Effector memory CD4-positive, alpha-beta T cell (primary cell): ENCODE data around the gene YARS1.
"Not testable (repeated sequence)": the region's sequence is repeated elsewhere in the genome, so short reads cannot be mapped to it uniquely, and the experiment has no call there.

Source experiments
- DNase-seq, 3 donors: peaks; one replicate each; pipeline ENCODE4 v3.0.0-alpha.2; 2020
- H3K27ac ChIP-seq: 2 replicates; pipeline ENCODE4 v1.7.0; 2013; ENCODE audit warnings: mild to moderate bottlenecking, low read length, moderate library complexity; ENCODE audit not compliant: insufficient read depth, poor library complexity, severe bottlenecking
- H3K27me3 ChIP-seq: replicated peaks from 2 replicates; pipeline ENCODE4 v1.7.0; 2013; ENCODE audit warnings: mild to moderate bottlenecking, low read length; ENCODE audit not compliant: insufficient read depth, control insufficient read depth, poor library complexity, severe bottlenecking
- H3K36me3 ChIP-seq: 2 replicates; pipeline ENCODE4 v1.7.0; 2013; ENCODE audit warnings: mild to moderate bottlenecking, low read length, moderate library complexity; ENCODE audit not compliant: control insufficient read depth, insufficient read depth
- H3K4me1 ChIP-seq: 2 replicates; pipeline ENCODE4 v1.7.0; 2013; ENCODE audit warnings: low read length, mild to moderate bottlenecking; ENCODE audit not compliant: control insufficient read depth, insufficient read depth, poor library complexity, severe bottlenecking
- H3K4me3 ChIP-seq: 2 replicates; pipeline ENCODE4 v1.7.0; 2013; ENCODE audit warnings: low read length, low read depth, mild to moderate bottlenecking; ENCODE audit not compliant: insufficient read depth, poor library complexity, severe bottlenecking
- H3K9me3 ChIP-seq: 2 replicates; pipeline ENCODE4 v1.7.0; 2013; ENCODE audit warnings: mild to moderate bottlenecking, low read length, moderate library complexity; ENCODE audit not compliant: control insufficient read depth

The YARS1 gene

DNA sequence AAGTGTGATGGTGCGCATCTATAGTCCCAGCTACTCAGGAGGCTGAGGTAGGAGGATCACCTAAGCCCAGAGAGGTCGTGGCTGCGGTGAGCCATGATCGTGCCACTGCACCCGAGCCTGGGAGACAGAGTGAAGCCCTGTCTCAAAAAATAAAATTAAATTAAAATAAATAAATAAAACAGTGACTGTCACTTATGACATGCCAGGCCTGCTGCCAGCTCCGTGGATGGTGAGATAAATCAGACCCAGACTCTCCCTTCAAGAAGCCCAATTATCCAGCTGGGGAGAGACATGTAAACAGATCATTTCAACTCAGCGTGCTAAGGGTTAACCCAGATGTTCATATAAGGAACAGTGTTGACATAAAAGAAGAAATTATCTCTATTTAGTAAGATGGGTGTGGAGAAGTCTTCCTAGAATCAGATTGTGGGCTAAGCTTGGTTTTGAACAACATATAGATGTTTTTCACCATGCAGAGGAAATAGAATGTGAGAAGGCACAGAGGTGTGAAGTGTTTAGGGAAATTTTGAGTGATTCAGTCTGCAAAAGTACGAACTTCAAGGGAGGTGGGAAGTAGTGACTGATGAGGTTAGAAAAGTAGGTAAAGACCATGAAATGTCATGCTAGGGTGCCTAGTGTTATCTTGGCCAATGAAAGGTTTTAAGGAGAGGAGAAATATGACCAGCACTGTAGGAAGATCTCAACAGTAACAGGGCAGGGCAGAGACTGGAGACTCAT lies 18.3 kb downstream of the YARS1 start:
- H3K9me3 ChIP-seq = no peaks in the 10 kb centered on the region
- H3K4me1 ChIP-seq = peaks cover 14% of the 10 kb centered on the region
- no peaks in the 10 kb centered on the region for H3K27me3 ChIP-seq
- no peaks in the 10 kb centered on the region for H3K36me3 ChIP-seq
- H3K27ac ChIP-seq = peak overlapping the region; percentile 59
- no peak for DNase-seq
- no peak overlapping the region for H3K4me3 ChIP-seq

DNA sequence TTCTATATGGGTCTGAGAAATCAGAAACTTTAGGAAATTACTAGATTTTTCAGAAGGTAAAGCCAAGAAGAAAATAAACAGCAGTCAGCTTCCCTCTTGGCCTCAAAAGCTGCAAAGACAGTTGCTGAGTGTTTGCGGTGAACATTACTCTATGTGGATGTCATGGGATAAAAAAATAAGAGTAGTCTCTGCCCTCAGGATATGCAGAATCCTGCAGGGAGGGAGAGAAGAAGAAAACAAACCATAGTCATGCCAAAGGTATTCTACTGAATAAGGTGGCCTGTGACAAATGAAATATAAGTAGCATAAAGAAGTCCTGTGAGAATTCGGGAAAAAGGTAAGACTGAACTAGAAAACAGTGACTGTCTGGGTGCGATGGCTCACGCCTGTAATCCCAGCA lies 19.0 kb downstream of the YARS1 start:
- Histone ChIP-seq H3K36me3 (no peaks in the 10 kb centered on the region), H3K4me3 (no peak overlapping the region), H3K4me1 (peaks cover 14% of the 10 kb centered on the region), H3K27ac (peak overlapping the region; percentile 42), H3K9me3 (no peaks in the 10 kb centered on the region), H3K27me3 (no peaks in the 10 kb centered on the region)
- DNase-seq = no peak

DNA sequence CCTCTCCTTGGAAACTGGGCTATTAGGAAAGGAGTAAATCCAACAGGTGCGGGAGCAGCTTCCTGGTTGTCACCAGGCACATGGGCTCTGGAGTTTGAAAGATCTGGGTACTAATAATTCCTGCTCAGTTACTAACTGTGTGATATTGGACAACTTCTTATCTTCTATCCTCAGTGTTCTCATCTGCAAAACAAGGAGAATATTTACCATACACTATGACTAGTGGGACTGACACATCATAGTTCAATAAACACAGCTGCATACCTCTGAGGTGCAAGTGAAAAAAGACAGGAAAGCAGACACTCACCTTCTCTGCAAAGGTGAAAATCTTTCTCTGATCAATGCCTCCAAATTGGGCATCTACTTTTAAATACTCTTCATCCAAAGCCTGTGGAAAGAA lies 19.7 kb downstream of the YARS1 start:
- no peaks in the 10 kb centered on the region for H3K9me3 ChIP-seq
- H3K4me3 ChIP-seq = no peak overlapping the region
- no peaks in the 10 kb centered on the region for H3K36me3 ChIP-seq
- DNase-seq = no peak
- H3K4me1 ChIP-seq = peaks cover 14% of the 10 kb centered on the region
- no peak overlapping the region for H3K27ac ChIP-seq
- no peaks in the 10 kb centered on the region for H3K27me3 ChIP-seq

DNA sequence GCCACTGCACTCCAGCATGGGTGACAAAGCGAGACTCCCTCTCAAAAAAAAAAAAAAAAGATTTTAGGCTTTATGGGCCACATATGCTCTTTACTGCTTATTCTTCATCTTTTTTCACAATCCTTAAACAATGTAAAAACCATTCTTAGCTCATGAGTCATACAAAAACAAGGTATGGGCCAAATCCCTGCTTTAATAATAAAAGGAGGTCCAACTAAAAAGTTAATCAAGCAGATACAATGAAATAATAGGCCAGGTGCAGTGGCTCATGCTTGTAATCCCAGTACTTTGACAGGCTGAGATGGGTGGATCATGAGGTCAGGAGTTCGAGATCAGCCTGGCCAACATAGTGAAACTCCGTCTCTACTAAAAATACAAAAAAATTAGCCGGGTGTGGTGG lies 21.4 kb downstream of the YARS1 start:
- not testable (repeated sequence) for H3K27me3 ChIP-seq, H3K4me3 ChIP-seq, H3K27ac ChIP-seq, H3K9me3 ChIP-seq, DNase-seq, H3K4me1 ChIP-seq, H3K36me3 ChIP-seq

DNA sequence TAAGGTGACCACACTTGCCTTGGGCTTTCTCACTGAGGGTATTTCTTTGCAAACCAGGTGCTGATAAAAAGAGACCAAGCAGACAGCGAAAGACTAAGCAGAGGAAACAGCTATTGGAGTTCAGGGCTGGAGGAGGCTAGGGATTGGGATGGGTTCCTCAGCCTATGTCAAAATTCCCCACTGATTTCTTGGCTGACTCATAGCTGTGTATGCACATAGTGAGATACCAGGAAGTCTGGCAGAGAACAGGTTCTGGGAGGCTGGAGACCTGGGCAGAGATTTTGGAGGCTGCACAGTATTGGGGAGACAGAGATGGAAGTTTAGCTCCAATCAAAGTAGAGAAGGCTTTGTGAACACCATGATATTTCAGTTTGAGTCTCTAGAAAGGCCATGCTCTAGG lies 25.3 kb downstream of the YARS1 start:
- Histone ChIP-seq H3K4me1 (no peaks in the 10 kb centered on the region), H3K27ac (no peak overlapping the region), H3K36me3 (peaks cover 18% of the 10 kb centered on the region), H3K9me3 (no peaks in the 10 kb centered on the region), H3K4me3 (no peak overlapping the region), H3K27me3 (no peaks in the 10 kb centered on the region)
- no peak for DNase-seq

DNA sequence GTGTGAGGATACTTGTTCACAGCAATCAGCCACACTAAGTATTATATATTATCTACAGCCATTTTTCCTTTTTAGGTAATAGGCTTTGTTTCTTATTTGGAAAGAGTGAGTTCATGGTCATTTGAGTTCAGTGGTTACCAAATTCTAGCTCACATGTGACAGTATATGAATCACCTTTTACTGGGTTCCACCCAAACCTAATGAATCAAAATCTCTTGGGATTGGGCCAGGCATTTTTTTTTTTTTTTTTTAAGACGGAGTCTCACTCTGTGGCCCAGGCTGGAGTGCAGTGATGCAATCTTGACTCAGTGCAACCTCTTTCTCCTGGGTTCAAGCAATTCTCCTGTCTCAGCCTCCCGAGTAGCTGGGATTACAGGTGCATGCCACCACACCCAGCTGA lies 27.8 kb downstream of the YARS1 start:
- DNase-seq, H3K27ac ChIP-seq, H3K4me3 ChIP-seq, H3K9me3 ChIP-seq, H3K27me3 ChIP-seq, H3K4me1 ChIP-seq: not testable (repeated sequence)
- H3K36me3 ChIP-seq = peaks cover 34% of the 10 kb centered on the region

DNA sequence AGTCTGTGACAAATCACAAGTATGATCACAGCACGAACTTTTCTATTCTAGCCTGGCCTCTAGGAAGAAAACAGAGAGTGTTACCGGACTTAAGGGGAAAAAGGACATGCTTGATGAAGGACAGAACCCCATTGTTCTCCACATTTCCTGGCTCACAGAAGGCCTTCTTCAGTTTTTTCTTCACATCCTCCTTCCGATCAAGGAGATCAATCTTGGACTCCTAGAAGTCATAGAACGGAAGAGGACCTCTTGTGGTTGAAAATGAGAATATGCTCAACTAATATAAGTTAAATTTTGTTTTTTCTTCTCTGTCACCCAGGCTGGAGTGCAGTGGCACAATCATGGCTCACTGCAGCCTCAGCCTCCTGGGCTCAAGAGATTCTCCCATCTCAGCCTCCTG lies 30.3 kb downstream of the YARS1 start:
- no peak overlapping the region for H3K4me3 ChIP-seq
- no peaks in the 10 kb centered on the region for H3K9me3 ChIP-seq
- H3K36me3 ChIP-seq = peaks cover 47% of the 10 kb centered on the region
- H3K27me3 ChIP-seq = no peaks in the 10 kb centered on the region
- no peak for DNase-seq
- no peak overlapping the region for H3K27ac ChIP-seq
- no peaks in the 10 kb centered on the region for H3K4me1 ChIP-seq

DNA sequence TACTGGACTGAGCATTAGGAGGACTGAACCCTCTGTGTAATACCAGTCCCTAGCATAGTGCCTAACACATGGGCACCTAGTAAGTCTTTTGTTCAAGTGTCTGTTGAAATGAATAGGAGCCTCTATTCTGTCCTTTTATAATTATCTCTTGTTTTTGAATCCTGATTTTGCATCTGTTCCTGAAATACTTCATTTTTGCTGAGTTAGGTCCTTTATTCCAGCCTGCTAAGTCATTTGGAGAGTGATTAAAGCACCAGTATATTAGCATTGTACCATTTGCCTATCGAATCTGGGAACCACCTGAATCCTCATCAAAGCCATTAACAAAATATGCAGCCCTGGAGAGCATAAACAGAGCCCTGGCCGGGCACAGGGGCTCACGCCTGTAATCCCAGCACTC lies 32.3 kb downstream of the YARS1 start:
- Histone ChIP-seq H3K36me3 (peaks cover 58% of the 10 kb centered on the region), H3K27ac (no peak overlapping the region), H3K4me1 (no peaks in the 10 kb centered on the region), H3K9me3 (no peaks in the 10 kb centered on the region), H3K27me3 (no peaks in the 10 kb centered on the region), H3K4me3 (no peak overlapping the region)
- DNase-seq = no peak

DNA sequence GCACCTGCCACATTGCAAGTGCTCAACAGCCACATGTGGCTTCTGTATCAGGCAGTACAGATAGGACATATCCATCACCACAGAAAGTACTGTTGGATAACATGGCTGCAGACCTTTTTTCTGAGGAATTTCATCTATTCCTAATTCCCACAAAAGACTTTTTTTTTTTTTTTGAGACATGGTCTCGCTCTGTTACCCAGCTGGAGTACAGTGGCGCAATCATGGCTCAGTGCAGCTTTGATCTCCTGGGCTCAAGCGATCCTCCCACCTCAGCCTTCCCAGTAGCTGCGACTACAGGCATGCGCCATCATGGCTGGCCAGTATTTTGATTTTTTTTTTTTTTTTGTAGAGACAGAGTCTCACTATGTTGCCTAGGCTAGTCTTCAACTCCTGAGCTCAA lies 33.3 kb downstream of the YARS1 start:
- DNase-seq = no peak
- Histone ChIP-seq H3K4me1 (no peaks in the 10 kb centered on the region), H3K27ac (no peak overlapping the region), H3K9me3 (no peaks in the 10 kb centered on the region), H3K27me3 (no peaks in the 10 kb centered on the region), H3K36me3 (peaks cover 63% of the 10 kb centered on the region), H3K4me3 (no peak overlapping the region)

DNA sequence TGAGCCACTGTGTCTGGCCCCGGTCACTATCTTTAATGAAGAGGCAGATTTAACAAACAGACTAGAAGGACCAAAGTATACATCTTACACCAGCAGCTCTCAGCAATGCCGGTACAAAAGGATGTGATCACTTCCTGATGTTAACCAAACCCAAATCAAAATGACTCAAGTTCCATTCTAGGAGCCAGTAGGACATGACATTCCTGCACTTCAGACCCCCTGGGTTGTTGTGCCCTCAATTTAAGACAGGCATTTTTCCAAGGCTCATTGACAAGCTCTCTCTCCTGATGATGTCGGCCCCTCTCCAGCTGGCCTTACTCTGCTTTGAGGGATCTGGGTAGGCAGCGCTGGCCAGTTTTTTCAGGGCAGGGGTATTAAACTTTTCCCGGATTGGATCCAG lies 35.1 kb downstream of the YARS1 start:
- Histone ChIP-seq H3K27me3 (no peaks in the 10 kb centered on the region), H3K36me3 (peaks cover 66% of the 10 kb centered on the region), H3K4me1 (no peaks in the 10 kb centered on the region), H3K4me3 (no peak overlapping the region), H3K9me3 (no peaks in the 10 kb centered on the region), H3K27ac (no peak overlapping the region)
- no peak for DNase-seq
